ENCODE measurements around the gene NEMP2. TPM values are rescaled to one million over a fixed set of nuclear protein-coding genes. Genes with fewer than 3 reads are reported as not detected.

Gene NEMP2
- total RNA-seq, 2 experiments from 2014 or later, result 17.2 to 19.5 TPM

DNA sequence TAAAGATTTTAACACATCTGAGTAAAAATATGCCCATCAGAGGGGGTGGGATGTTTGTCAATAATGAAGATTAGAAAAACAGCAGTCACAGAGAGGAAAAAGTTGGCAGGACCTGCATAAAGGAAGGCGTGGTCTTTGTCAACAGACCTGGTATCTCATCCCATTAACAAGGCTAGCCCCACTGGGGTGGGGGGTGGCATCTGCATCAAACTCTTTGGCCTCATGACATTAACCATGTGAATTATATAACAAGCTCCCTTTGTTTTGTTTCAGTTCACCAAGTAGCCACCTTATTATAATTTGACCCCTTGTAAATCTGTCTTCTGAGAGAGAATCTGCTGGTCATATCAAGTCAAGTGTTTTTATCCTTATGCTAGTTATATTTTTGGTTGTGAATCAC, 28.8 kb downstream of the NEMP2 start:
- Mint-ChIP-seq H3K27ac (peak overlapping the region; percentile 39), H3K27me3 (no peaks in the 10 kb centered on the region), H3K36me3 (ENCODE audit: low read depth) (peaks cover 34% of the 10 kb centered on the region), H3K9me3 (no peaks in the 10 kb centered on the region), H3K4me1 (ENCODE audit: low read depth) (peaks cover 14% of the 10 kb centered on the region), H3K4me3 (no peak overlapping the region)
- ATAC-seq (no peak), DNase-seq (no peak)
- ChIA-PET CTCF (no interaction called here), POLR2A (no interaction called here)
- no peak for TF ChIP-seq CTCF (IDR thresholded peaks at IDR 0.05)
- intact Hi-C loops (cut with micrococcal nuclease), result no loop called here

DNA sequence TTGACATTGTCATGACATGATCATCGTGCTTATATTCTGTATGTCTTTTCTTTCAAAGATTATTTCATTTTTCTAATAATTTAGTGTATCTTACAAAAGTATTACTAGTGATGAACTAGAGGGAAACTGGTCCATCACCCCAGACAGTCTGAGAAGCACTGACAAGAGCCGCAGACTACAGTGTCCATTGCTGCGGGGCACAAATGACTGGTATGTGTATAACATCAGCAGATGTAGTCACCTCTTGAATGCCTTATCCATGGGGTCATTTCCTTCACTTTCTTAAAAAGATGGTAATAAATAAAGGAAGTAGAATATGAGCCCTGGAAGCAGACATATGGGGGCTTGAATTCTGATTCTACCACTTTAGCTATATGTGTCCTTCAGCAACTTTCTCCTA, 29.6 kb downstream of the NEMP2 start:
- no peak for ATAC-seq
- POLR2A ChIA-PET, result interaction anchor here (0.8 kb wide), 1 partner anchor 58 kb away, joined by 3 read pairs; no protein-coding TSS in a partner anchor
- Mint-ChIP-seq H3K4me1 (ENCODE audit: low read depth) (peaks cover 14% of the 10 kb centered on the region), H3K27me3 (no peaks in the 10 kb centered on the region), H3K4me3 (no peak overlapping the region), H3K9me3 (no peaks in the 10 kb centered on the region), H3K27ac (no peak overlapping the region), H3K36me3 (ENCODE audit: low read depth) (peaks cover 34% of the 10 kb centered on the region)
- CTCF ChIA-PET, result no interaction called here
- no peak for DNase-seq
- intact Hi-C loops (cut with micrococcal nuclease), result no loop called here
- no peak for TF ChIP-seq CTCF (IDR thresholded peaks at IDR 0.05)

DNA sequence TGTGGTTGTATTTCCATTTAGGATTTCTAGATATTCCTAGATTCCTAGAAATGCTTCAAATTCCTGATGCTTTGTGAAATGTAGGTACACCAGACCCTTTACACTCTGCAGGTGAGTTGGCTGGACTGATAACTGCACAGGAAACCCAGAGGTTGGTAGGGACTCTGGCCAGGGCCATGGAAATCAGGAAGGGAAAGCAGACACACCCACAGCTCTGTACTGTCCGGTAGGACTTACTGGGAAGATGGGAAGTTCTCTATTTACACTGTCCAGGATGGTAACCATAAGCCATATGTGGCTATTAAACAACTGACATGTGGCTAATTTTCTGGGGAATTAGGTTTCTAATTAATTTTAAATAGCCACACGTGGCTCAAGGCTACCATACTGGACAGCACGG, 31.4 kb downstream of the NEMP2 start:
- CTCF ChIA-PET, result interaction anchor here (1.2 to 1.6 kb wide), 2 partner anchors 11 to 120 kb away, joined by 3 to 5 read pairs; no protein-coding TSS in a partner anchor
- H3K27me3 Mint-ChIP-seq, result no peaks in the 10 kb centered on the region
- POLR2A ChIA-PET, result interaction anchor here (1.2 kb wide), 1 partner anchor 22 kb away, joined by 4 read pairs; no protein-coding TSS in a partner anchor
- no peak for DNase-seq
- H3K4me3 Mint-ChIP-seq, result no peak overlapping the region
- no peaks in the 10 kb centered on the region for H3K9me3 Mint-ChIP-seq
- H3K27ac Mint-ChIP-seq, result no peak overlapping the region
- H3K4me1 Mint-ChIP-seq (ENCODE audit: low read depth), result peaks cover 14% of the 10 kb centered on the region
- intact Hi-C loops (cut with micrococcal nuclease), result no loop called here
- peaks cover 37% of the 10 kb centered on the region for H3K36me3 Mint-ChIP-seq (ENCODE audit: low read depth)
- no peak for TF ChIP-seq CTCF (IDR thresholded peaks at IDR 0.05)
- ATAC-seq, result no peak

GRCh38 chr2:190501702-190502407, 32.7 kb downstream of the NEMP2 start:
- POLR2A ChIA-PET, result interaction anchor here (0.7 to 1.7 kb wide), 2 partner anchors 13 to 65 kb away, joined by 3 to 5 read pairs; no protein-coding TSS in a partner anchor
- peak overlapping the region; percentile 57 for H3K27ac Mint-ChIP-seq
- intact Hi-C loops (cut with micrococcal nuclease), result no loop called here
- DNase-seq (no peak), ATAC-seq (peak; percentile 49)
- CTCF ChIA-PET, result interaction anchor here (1.2 to 1.6 kb wide), 2 partner anchors 12 to 177 kb away, joined by 4 to 5 read pairs; no protein-coding TSS in a partner anchor
- peaks cover 11% of the 10 kb centered on the region for H3K4me1 Mint-ChIP-seq (ENCODE audit: low read depth)
- TF ChIP-seq CTCF (IDR thresholded peaks at IDR 0.05), result no peak
- H3K36me3 Mint-ChIP-seq (ENCODE audit: low read depth), result peaks cover 38% of the 10 kb centered on the region
- H3K27me3 Mint-ChIP-seq, result no peaks in the 10 kb centered on the region
- no peaks in the 10 kb centered on the region for H3K9me3 Mint-ChIP-seq
- H3K4me3 Mint-ChIP-seq, result no peak overlapping the region

- no peak for DNase-seq
- H3K4me3 Mint-ChIP-seq, result no peak overlapping the region
- intact Hi-C loops (cut with micrococcal nuclease), result no loop called here
- peak overlapping the region; percentile 63 for H3K27ac Mint-ChIP-seq
- no peaks in the 10 kb centered on the region for H3K27me3 Mint-ChIP-seq
- no peak for ATAC-seq
- peaks cover 11% of the 10 kb centered on the region for H3K4me1 Mint-ChIP-seq (ENCODE audit: low read depth)
- CTCF ChIA-PET, result interaction anchor here (1.6 kb wide), 1 partner anchor 178 kb away, joined by 4 read pairs; no protein-coding TSS in a partner anchor
- H3K36me3 Mint-ChIP-seq (ENCODE audit: low read depth), result peaks cover 44% of the 10 kb centered on the region
- H3K9me3 Mint-ChIP-seq, result no peaks in the 10 kb centered on the region
- no peak for TF ChIP-seq CTCF (IDR thresholded peaks at IDR 0.05)
- POLR2A ChIA-PET, result interaction anchor here (0.7 to 1.7 kb wide), 2 partner anchors 14 to 64 kb away, joined by 3 to 5 read pairs; no protein-coding TSS in a partner anchor
These were observed 33.3 kb downstream of the NEMP2 start for GRCh38 chr2:190501231-190501630.

Data from activated CD8-positive, alpha-beta T cell treated with anti-CD3 and anti-CD28 coated beads for 36 hours (primary cell).